H1 (cell line): Measurements from ENCODE around the gene ZBTB4.

Source experiments
- ATF3 ChIP-seq: IDR thresholded peaks from 2 replicates; pipeline ENCODE4 v1.6.1; 2011; ENCODE audit warnings: low read depth, mild to moderate bottlenecking, low read length; ENCODE audit not compliant: insufficient read depth
- BRCA1 ChIP-seq: IDR thresholded peaks from 2 replicates; pipeline ENCODE4 v1.6.1; 2012; ENCODE audit warnings: low read depth, low read length, improper control_type of control experiment
- CTCF ChIP-seq, 3 experiments: IDR thresholded peaks; 1 replicate in 2 of 3; 2 replicates in 1 of 3; pipeline versions ENCODE4 v1.5.1 to v1.6.1; 2011; ENCODE audit warnings: low read length in 3 of 3, mild to moderate bottlenecking in 3 of 3, inconsistent platforms in 2 of 3, low read depth in 1 of 3, moderate library complexity in 1 of 3; ENCODE audit not compliant: insufficient read depth in 1 of 3; ENCODE audit errors: control extremely low read depth in 1 of 3

DNA sequence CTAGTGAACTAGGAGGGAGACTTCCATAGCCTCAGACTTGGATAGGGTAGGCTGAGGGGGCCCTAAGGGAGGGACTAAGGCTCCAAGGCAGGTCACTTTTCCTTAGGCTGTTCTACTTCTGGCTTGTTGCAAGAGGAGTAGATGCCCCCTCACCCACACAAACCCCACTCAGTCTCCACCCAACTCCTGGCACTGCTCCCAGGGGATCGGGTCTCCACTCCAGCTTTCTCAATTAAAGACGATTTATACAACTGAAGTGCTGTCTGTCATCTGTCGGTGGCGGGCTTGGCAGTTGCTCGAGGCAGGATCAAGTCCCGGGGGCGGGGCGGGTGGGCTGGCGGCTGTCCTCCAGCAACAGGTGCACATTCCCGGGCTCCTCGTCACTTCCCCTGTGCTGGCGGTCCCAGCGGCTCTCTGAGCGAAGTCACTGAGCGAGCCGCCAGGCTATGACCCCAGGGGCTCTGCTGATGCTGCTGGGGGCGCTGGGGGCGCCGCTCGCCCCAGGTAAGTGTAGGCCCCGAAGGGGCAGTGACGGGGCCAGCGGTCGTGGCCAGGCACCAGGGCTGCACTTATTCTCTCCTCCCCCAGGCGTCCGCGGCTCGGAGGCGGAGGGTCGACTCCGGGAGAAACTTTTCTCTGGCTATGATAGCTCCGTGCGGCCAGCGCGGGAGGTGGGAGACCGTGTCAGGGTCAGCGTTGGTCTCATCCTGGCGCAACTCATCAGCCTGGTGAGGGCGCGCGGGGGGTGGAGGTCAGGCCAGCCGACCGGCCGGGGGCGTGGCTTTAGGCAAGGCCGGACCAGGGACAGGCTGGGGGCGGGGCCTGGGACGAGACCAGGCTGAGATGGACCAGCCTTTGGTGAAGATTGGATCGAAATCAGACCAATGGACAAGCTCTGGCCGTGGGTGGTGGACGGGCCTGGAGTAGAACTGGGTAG lies 34.5 kb downstream of the ZBTB4 start, which contains the start of gene CHRNB1:
- no peak for TF ChIP-seq CTCF (IDR thresholded peaks at IDR 0.05; ENCODE audit: control extremely low read depth in 1 of 3, insufficient read depth in 1 of 3, low read depth in 1 of 3, low read length in 3 of 3)
- no peak for TF ChIP-seq ATF3
- TF ChIP-seq BRCA1 = no peak
